HepG2 (cell line): Measurements from ENCODE around the gene IRF5. TPM values are rescaled to one million over a fixed set of nuclear protein-coding genes. Genes with fewer than 3 reads are reported as not detected.

Experiments used
- ATAC-seq: fragments of 200-7000 bp; cut with Tn5 transposase; 3 replicates; pipeline ENCODE4 v1.9.1; 2020; ENCODE audit warnings: mild to moderate bottlenecking, moderate library complexity
- BruUV-seq: library from RNA; stranded (reverse); fragments of 400-500 nt; replicated peaks from 2 replicates; lab custom pipeline; 2021; lab: Mats Ljungman, UMichigan
- CTCF ChIA-PET: fragments of 300-600 bp; formaldehyde crosslinking; extraction: SDS; loops from one replicate; lab custom pipeline; 2021; ENCODE audit warnings: low total read pairs, inconsistent platforms, low intra/inter-chr PET ratio; lab: Yijun Ruan, JAX
- POLR2A ChIA-PET: fragments of 350-600 bp; sonication (Branson Sonifier 250); formaldehyde crosslinking; loops from one replicate; lab custom pipeline; 2020; ENCODE audit warnings: antibody characterized with exemption, inconsistent platforms; lab: Yijun Ruan, JAX
- DNase-seq: peaks from one replicate; pipeline ENCODE4 v3.0.0-alpha.2; 2015; ENCODE audit warnings: low spot score
- FAIRE-seq: peaks from 3 replicates; lab custom pipeline; 2011; peaks lifted over from hg19 to GRCh38; lab: Jason Lieb, UNC
- H2AFZ ChIP-seq: one replicate; pipeline ENCODE4 v1.6.1; 2011; ENCODE audit warnings: low read length, inconsistent platforms
- H3K27ac ChIP-seq: fragments of 300-600 bp; 3 replicates; pipeline ENCODE4 v1.8.0; 2011; ENCODE audit warnings: mixed run types, mild to moderate bottlenecking, mixed read lengths, low read length, inconsistent platforms; ENCODE audit not compliant: insufficient read depth; ENCODE audit errors: extremely low read length
- H3K27me3 ChIP-seq, 2 experiments: fragments of 200-600 bp in 1 of 2; 2 replicates in 1 of 2; 3 replicates in 1 of 2; pipeline versions ENCODE4 v1.6.0 to v1.8.0; 2011; ENCODE audit warnings: low read length in 2 of 2, mild to moderate bottlenecking in 2 of 2, moderate library complexity in 2 of 2, inconsistent platforms in 1 of 2; ENCODE audit not compliant: insufficient read depth in 2 of 2, control insufficient read depth in 1 of 2
- H3K36me3 ChIP-seq, 2 experiments: fragments of 200-600 bp in 1 of 2; replicated peaks in 1 of 2; 2 replicates in 1 of 2; 3 replicates in 1 of 2; pipeline versions ENCODE4 v1.5.1 to v1.8.0; 2011; ENCODE audit warnings: low read length in 2 of 2, inconsistent platforms in 1 of 2; ENCODE audit not compliant: insufficient read depth in 2 of 2, control insufficient read depth in 1 of 2
- H3K4me1 ChIP-seq: 2 replicates; pipeline ENCODE4 v1.5.1; 2012; ENCODE audit warnings: low read length, inconsistent platforms; ENCODE audit not compliant: insufficient read depth
- H3K4me2 ChIP-seq: 2 replicates; pipeline ENCODE4 v1.6.0; 2011; ENCODE audit warnings: low read depth, low read length, inconsistent platforms
- H3K4me3 ChIP-seq, 3 experiments: fragments of 200-600 bp in 1 of 3; sonication (generic), shearing (Covaris generic) in 1 of 3; replicated peaks in 1 of 3; 2 replicates each; pipeline ENCODE4 v1.5.1; 2011 to 2016; ENCODE audit warnings: low read length in 3 of 3, inconsistent platforms in 2 of 3, low read depth in 2 of 3, mild to moderate bottlenecking in 2 of 3, control low read depth in 1 of 3, mixed read lengths in 1 of 3; ENCODE audit not compliant: insufficient read depth in 1 of 3
- H3K79me2 ChIP-seq: one replicate; pipeline ENCODE4 v1.6.1; 2011; ENCODE audit warnings: low read length, inconsistent platforms; ENCODE audit not compliant: insufficient read depth
- H3K9ac ChIP-seq: 2 replicates; pipeline ENCODE4 v1.6.0; 2011; ENCODE audit warnings: mild to moderate bottlenecking, low read depth, low read length, inconsistent platforms; ENCODE audit not compliant: insufficient read depth
- H3K9me3 ChIP-seq: 2 replicates; pipeline ENCODE4 v1.5.1; 2012; ENCODE audit warnings: mild to moderate bottlenecking, low read length
- H4K20me1 ChIP-seq: 2 replicates; pipeline ENCODE4 v1.6.0; 2011; ENCODE audit warnings: inconsistent platforms, mild to moderate bottlenecking, low read length, moderate library complexity; ENCODE audit not compliant: insufficient read depth
- BRD4 ChIP-seq: sonication (generic); formaldehyde crosslinking; IDR thresholded peaks from 2 replicates; pipeline ENCODE4 v1.4.0; 2020; ENCODE audit warnings: missing genetic modification reagents
- CHD4 ChIP-seq: fragments of 200-600 bp; sonication (generic); IDR thresholded peaks from 2 replicates; pipeline ENCODE4 v1.7.0; 2017; ENCODE audit warnings: mild to moderate bottlenecking, low read length, borderline replicate concordance
- HNF4G ChIP-seq, 2 experiments: sonication (generic) in 1 of 2; formaldehyde crosslinking in 1 of 2; IDR thresholded peaks; 2 replicates each; pipeline versions ENCODE4 v1.4.0 to v1.6.1; 2011 to 2020; ENCODE audit warnings: borderline replicate concordance in 2 of 2, low read depth in 2 of 2, mild to moderate bottlenecking in 2 of 2, low read length in 1 of 2, missing genetic modification reagents in 1 of 2, moderate library complexity in 1 of 2
- HOXA7 ChIP-seq: sonication (generic); formaldehyde crosslinking; IDR thresholded peaks from 2 replicates; pipeline ENCODE4 v1.8.1; 2022; ENCODE audit warnings: mild to moderate bottlenecking, missing genetic modification reagents, moderate library complexity
- KLF16 ChIP-seq, 2 experiments: sonication (generic) in 1 of 2; formaldehyde crosslinking in 1 of 2; IDR thresholded peaks; 2 replicates each; pipeline versions ENCODE4 v1.6.1 to v1.8.0; 2016 to 2023; ENCODE audit warnings: missing genetic modification reagents in 2 of 2, missing compliant biosample characterization in 1 of 2
- MATR3 ChIP-seq: sonication (generic); formaldehyde crosslinking; IDR thresholded peaks from 2 replicates; pipeline ENCODE4 v1.4.0; 2020; ENCODE audit warnings: missing genetic modification reagents
- MYC ChIP-seq: sonication (generic); formaldehyde crosslinking; IDR thresholded peaks from 2 replicates; pipeline ENCODE4 v1.9.0; 2021; ENCODE audit warnings: missing genetic modification reagents, borderline replicate concordance
- NCOA1 ChIP-seq: sonication (generic); formaldehyde crosslinking; IDR thresholded peaks from 2 replicates; pipeline ENCODE4 v1.9.0; 2021; ENCODE audit warnings: missing genetic modification reagents
- NKX3-1 ChIP-seq: sonication (generic); formaldehyde crosslinking; IDR thresholded peaks from 2 replicates; pipeline ENCODE4 v1.5.0; 2020; ENCODE audit warnings: missing genetic modification reagents
- PHF20 ChIP-seq: sonication (generic); formaldehyde crosslinking; IDR thresholded peaks from 2 replicates; pipeline ENCODE4 v1.5.0; 2020; ENCODE audit warnings: mild to moderate bottlenecking, missing genetic modification reagents
- POLR2A ChIP-seq, 2 experiments: IDR thresholded peaks; 2 replicates each; pipeline ENCODE4 v1.6.1; 2011; ENCODE audit warnings: low read depth in 2 of 2, low read length in 2 of 2, mild to moderate bottlenecking in 1 of 2, moderate library complexity in 1 of 2; ENCODE audit not compliant: insufficient read depth in 1 of 2
- RCOR2 ChIP-seq: IDR thresholded peaks from 2 replicates; pipeline ENCODE4 v1.6.1; 2016; ENCODE audit warnings: missing biosample characterization, missing genetic modification reagents
- ZNF503 ChIP-seq: sonication (generic); formaldehyde crosslinking; IDR thresholded peaks from 2 replicates; pipeline ENCODE4 v1.4.0; 2020; ENCODE audit warnings: missing genetic modification reagents
- ZNF549 ChIP-seq: sonication (generic); formaldehyde crosslinking; IDR thresholded peaks from 2 replicates; pipeline ENCODE4 v1.5.0; 2020; ENCODE audit warnings: missing genetic modification reagents
- ZNF644 ChIP-seq: IDR thresholded peaks from 2 replicates; pipeline ENCODE4 v1.6.1; 2016; ENCODE audit warnings: low read depth
- ZNF766 ChIP-seq: sonication (generic); formaldehyde crosslinking; IDR thresholded peaks from 2 replicates; pipeline ENCODE4 v1.5.0; 2020; ENCODE audit warnings: missing genetic modification reagents, borderline replicate concordance
- ZSCAN30 ChIP-seq: sonication (generic); formaldehyde crosslinking; IDR thresholded peaks from 2 replicates; pipeline ENCODE4 v1.5.0; 2020; ENCODE audit warnings: mild to moderate bottlenecking, missing genetic modification reagents
- WGBS: methylation state at CpG from one replicate; pipeline ENCODE4 v1.1.6; 2017; ENCODE audit warnings: low lambda C conversion rate; 5-methylcytosine and 5-hydroxymethylcytosine counted together
- in situ Hi-C: cut with HindIII; loops from 2 replicates; pipeline ENCODE4 v1.10.0; 2017; ENCODE audit warnings: low pct_unique_long_range_greater_than_20kb; ENCODE audit not compliant: extremely low pct_ligation_motif_present
- intact Hi-C: fragments of 100-400 bp; cut with micrococcal nuclease; formaldehyde crosslinking; loops from one replicate; pipeline ENCODE4 v1.10.0; 2022; ENCODE audit not compliant: unreplicated experiment
- polyA plus RNA-seq, 8 experiments: library from polyadenylated mRNA; depleted of rRNA in 3 of 8; stranded (reverse) in 7 of 8; unstranded in 1 of 8; fragments of >200 nt; fragmentation: Illumina TruSeq in 4 of 8; extraction: Trizol in 4 of 8; gene quantifications; 2 replicates each; pipeline versions ENCODE4 v1.2.1 to v1.2.3, GENCODE V29; 2011 to 2016; ENCODE audit warnings: low read depth in 4 of 8, missing spikeins in 1 of 8, mixed read lengths in 1 of 8; ENCODE audit not compliant: insufficient read depth in 1 of 8
- total RNA-seq, 5 experiments: library from RNA; depleted of rRNA; stranded (reverse); fragments of >200 nt; fragmentation: Illumina TruSeq; extraction: Trizol; gene quantifications; 2 replicates each; pipeline ENCODE4 v1.2.3, GENCODE V29; 2016; ENCODE audit warnings: low read depth in 1 of 5
- TF ChIP-seq, protein P1 (sequence below): sonication (generic); formaldehyde crosslinking; IDR thresholded peaks from 2 replicates; pipeline ENCODE4 v1.4.0; 2020; ENCODE audit warnings: mild to moderate bottlenecking, missing genetic modification reagents

The IRF5 gene
- total and polyA plus RNA-seq, 2 of the 13 experiments (the other 11 are each of a cell fraction or from before 2014, with no cell fraction given): 2.0 to 2.9 TPM

DNA sequence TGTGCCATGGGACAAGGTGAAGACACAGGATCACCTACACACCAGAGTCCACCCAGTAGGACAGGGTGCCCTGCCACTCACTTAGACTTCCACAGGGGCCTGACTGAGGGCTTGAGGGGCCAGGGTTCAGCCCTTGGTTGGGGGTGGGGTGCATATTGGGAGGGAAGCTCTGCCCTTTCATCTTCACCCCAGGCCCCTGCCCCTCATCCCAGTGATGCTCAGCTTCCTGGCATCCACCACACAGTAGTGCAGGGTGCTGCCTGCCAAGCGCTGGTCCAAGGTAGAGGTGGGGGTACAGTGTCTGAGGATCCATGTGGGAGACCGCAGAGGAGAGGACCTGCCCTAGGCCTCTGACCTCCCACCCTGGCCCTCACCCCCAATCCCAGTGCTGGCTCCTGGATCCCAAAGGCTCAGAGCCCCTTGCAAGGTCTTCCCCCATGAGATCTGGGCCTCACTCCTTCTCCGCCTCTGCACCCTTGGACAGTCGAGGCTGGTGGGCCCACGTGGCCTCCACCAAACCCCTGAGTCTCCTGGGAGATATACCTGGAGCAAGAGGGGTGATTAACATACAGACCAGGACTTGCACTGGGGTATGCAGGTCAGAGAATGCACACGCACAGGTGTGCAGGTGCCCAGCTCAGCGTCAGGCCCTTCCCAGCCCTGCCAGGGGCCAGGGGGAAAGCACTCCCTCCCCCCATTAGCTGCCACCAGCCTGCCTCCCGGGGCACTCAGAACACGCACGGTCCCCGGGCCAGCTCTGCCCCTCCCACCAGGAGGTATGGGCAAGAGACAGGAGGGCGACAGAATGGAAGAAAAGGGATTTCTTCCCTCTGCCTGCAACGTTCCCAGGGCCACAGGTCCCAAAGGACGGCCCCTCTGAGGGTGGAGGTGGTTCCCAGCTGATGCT lies 8.6 kb upstream of the IRF5 start:
- Histone ChIP-seq H3K4me3 (no peak overlapping the region), H3K9me3 (no peaks in the 10 kb centered on the region), H3K36me3 (no peaks in the 10 kb centered on the region), H3K4me2 (no peak overlapping the region), H3K9ac (no peak overlapping the region), H3K4me1 (peaks cover 14% of the 10 kb centered on the region), H3K27ac (no peak overlapping the region), H3K79me2 (no peaks in the 10 kb centered on the region), H3K27me3 (peaks cover 8 to 44% of the 10 kb centered on the region in 2 experiments), H4K20me1 (no peaks in the 10 kb centered on the region), H2AFZ (no peak overlapping the region)
- BruUV-seq: no TSS peak
- DNase-seq (no peak), ATAC-seq (peak; percentile 13; the same call in 1 of the 3 replicates), FAIRE-seq (no peak)
- ChIA-PET CTCF (no interaction called here), POLR2A (no interaction called here)
- 21% methylated on average over 6 of the region's 14 CpGs for WGBS
- intact Hi-C loops (no loop called here), in situ Hi-C loops (no loop called here)
- no peak for TF ChIP-seq ZNF503 (CRISPR knock-in tag)
- TF ChIP-seq KLF16 (CRISPR knock-in tag; IDR thresholded peaks at IDR 0.05): no peak
- no peak for TF ChIP-seq HOXA7
- TF ChIP-seq POLR2A (IDR thresholded peaks at IDR 0.05; ENCODE audit: insufficient read depth in 1 of 2, low read depth in 2 of 2, low read length in 2 of 2): no peak
- no peak for TF ChIP-seq ZSCAN30 (CRISPR knock-in tag)
- no peak for TF ChIP-seq ZNF644 (CRISPR knock-in tag)
- TF ChIP-seq, protein P1, sequence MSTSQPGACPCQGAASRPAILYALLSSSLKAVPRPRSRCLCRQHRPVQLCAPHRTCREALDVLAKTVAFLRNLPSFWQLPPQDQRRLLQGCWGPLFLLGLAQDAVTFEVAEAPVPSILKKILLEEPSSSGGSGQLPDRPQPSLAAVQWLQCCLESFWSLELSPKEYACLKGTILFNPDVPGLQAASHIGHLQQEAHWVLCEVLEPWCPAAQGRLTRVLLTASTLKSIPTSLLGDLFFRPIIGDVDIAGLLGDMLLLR: no peak
- no peak for TF ChIP-seq MYC (CRISPR knock-in tag)
- TF ChIP-seq MATR3 (CRISPR knock-in tag): no peak
- TF ChIP-seq HNF4G (IDR thresholded peaks at IDR 0.05; ENCODE audit: borderline replicate concordance, low read depth, low read length): no peak
- no peak for TF ChIP-seq HNF4G (CRISPR knock-in tag; IDR thresholded peaks at IDR 0.05; ENCODE audit: borderline replicate concordance, low read depth)
- no peak for TF ChIP-seq PHF20 (CRISPR knock-in tag)
- no peak for TF ChIP-seq BRD4
- no peak for TF ChIP-seq CHD4
- TF ChIP-seq NCOA1: no peak
- TF ChIP-seq NKX3-1 (CRISPR knock-in tag): no peak
- TF ChIP-seq RCOR2: no peak
- TF ChIP-seq ZNF766 (CRISPR knock-in tag): no peak
- no peak for TF ChIP-seq ZNF549 (CRISPR knock-in tag)
